Measurements from ENCODE around the gene MINDY1.

The MINDY1 gene

DNA sequence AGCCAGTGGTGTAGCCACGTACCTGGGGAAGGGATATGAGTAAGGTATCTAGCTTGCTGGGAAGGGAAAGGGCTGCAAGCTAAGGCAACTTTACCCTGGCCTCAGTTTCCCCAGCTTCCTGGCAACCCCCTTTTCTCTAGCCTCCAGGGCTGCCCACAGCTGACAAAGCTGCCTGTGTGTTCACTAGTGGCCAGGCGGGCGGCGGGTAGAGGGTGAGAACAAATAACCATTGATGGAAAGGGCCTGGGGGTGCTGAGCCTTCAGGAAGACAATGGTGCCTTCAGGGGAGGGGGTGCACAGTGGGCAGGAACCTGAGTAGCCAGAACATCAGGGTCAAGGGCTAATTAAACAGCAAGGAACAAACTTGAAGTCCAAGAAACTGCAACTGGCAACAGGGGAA, 38.2 kb downstream of the MINDY1 start:
- DNase-seq (ENCODE audit: extremely low read depth in 1 of 2, low read depth in 1 of 2) = no peak

DNA sequence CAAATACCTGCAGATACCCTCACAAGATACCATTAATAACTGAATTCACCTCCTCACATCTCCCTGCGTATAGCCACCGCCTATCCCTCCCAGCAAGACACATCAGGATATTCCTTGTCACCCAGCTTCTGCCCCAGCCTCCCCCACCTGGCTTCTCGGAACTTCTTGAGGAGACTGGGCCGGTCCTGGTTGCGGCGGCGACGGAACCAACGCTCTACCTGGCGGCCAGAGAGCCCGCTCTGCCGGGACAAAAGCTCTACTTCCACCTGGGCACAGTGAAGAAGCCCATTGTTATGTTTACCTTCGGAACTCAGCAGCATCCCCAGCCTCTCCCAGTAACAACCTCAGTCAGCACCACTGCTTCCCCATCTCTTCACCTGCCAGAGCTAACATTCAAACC, 38.8 kb downstream of the MINDY1 start:
- DNase-seq (ENCODE audit: extremely low read depth in 1 of 2, low read depth in 1 of 2) = no peak

DNA sequence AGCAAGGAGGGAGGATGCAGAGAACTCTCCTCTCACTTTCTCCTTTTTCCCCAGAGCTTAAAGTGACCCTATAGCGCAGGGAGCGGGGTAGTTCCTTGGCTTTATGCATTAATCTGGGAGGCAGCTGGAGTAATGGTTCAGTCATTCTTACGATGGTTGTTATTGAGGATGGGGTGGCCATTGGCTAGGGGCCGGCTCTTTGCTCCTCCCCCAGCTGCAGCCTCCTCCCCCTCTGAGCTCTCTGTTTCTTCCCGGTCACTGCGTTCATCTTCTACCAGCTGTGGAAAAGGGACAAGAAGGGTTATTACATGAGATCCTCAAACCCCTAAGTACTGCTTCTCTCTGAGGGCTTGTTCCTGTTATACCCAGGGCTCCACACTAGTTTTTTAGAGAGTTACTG, 40.7 kb downstream of the MINDY1 start:
- DNase-seq (ENCODE audit: extremely low read depth in 1 of 2, low read depth in 1 of 2) = no peak

DNA sequence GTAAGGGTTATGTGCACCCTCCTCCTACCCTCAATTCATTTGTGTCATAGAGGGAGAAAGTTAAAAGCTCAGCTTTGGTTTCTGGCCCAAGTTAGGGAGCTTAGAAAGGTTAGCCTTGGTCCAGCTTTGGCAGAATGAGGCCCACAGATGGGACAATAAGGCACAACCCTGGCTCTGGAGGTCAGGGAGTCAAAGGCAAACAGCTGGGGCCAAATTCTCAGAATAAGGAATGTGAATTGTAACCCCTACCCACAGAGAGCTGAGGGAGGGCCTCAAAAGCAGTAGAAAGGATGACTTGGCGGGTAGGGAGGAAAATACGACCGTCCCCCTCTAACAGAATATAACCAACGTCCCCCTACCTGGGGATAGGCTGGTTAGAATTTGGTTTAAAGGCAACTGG, 41.1 kb downstream of the MINDY1 start:
- DNase-seq (ENCODE audit: extremely low read depth in 1 of 2, low read depth in 1 of 2) = no peak

DNA sequence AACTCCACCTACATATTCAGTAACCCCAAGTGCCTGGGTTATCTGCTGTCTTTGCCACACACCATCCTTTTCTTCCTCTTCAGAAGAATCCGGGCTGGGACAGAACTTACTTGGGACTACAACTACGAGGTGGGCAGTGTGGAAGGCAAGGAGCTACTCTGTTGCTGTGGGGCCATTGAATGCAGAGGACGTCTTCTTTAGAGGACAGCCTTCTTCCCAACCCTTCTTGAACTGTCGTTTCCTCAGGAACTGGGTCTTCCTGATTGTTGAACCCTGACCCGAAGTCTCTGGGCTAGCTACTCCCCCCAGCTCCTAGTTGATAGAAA, 42.6 kb downstream of the MINDY1 start:
- no peak for DNase-seq (ENCODE audit: extremely low read depth in 1 of 2, low read depth in 1 of 2)

DNA sequence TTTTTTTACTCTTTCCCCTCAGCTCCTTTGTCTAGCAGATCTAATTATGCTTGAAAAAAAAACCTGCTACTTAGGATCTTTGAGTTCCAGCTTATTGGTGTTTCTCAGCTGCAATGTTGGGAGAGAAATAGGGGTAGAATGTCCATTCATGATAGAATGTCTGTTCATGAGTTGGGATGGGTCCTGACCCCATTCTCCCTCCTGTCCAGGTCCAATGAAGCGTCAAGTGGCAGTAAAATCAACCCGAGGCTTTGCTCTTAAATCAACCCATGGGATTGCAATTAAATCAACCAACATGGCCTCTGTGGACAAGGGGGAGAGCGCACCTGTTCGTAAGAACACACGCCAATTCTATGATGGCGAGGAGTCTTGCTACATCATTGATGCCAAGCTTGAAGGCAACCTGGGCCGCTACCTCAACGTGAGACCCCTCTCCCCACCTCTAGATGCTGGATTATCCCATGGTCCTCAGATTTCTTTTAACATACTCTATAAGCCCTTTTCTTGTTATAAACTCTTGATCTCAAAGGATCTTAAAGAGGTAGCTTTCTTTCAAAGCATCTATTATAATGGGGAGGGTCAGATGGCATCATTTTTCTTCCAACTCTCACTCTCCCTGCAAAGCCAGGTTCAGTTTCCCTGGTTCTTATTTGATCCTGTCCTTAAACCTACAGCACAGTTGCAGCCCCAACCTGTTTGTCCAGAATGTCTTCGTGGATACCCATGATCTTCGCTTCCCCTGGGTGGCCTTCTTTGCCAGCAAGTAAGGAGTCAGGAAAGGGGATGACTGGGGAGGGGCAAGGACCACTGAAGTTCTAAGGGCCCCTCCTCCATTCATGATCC, 43.2 kb downstream of the MINDY1 start:
- no peak for DNase-seq (ENCODE audit: extremely low read depth in 1 of 2, low read depth in 1 of 2)

DNA sequence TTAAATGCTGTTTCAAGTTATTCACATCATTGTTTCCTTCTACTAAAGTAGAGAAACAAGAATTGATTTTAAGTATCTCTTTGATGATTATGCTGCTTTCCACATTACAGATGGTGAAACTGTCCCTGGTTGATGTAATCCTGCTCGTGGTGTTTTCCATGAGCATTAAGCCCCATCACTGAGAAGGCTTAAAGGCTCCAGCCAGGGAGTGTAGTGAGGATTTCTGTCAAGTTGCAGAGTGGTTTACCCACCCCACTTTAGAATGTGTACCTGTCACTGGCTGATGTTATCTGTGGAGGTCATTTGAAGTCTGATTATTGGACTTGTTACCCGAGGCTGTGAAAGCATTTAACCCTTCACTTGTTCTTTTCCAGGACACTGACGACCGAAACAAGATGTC, 44.9 kb downstream of the MINDY1 start:
- no peak for DNase-seq (ENCODE audit: extremely low read depth in 1 of 2, low read depth in 1 of 2)

DNA sequence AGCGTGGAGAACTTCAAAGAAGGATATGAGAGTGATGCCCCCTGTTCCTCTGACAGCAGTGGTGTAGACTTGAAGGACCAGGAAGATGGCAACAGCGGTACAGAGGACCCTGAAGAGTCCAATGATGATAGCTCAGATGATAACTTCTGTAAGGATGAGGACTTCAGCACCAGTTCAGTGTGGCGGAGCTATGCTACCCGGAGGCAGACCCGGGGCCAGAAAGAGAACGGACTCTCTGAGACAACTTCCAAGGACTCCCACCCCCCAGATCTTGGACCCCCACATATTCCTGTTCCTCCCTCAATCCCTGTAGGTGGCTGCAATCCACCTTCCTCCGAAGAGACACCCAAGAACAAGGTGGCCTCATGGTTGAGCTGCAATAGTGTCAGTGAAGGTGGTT, 46.1 kb downstream of the MINDY1 start:
- no peak for DNase-seq (ENCODE audit: extremely low read depth in 1 of 2, low read depth in 1 of 2)

DNA sequence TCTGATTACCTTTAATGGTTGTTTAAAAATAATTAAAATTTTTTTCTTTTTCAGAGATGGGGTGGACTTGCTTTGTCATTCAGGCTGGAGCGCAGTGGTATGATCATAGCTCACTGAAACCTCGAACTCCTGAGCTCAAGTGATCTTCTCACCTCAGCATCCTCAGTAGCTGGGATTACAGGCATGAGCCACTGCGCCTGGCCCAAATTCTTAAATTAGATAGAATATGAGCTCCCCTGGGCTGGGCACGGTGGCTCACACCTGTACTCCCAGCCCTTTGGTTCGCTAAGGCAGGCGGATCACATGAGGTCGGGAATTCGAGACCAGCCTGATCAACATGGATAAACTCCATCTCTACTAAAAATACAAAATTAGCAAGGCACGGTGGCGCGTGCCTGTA, 49.0 kb downstream of the MINDY1 start:
- DNase-seq (ENCODE audit: extremely low read depth in 1 of 2, low read depth in 1 of 2) = no peak

DNA sequence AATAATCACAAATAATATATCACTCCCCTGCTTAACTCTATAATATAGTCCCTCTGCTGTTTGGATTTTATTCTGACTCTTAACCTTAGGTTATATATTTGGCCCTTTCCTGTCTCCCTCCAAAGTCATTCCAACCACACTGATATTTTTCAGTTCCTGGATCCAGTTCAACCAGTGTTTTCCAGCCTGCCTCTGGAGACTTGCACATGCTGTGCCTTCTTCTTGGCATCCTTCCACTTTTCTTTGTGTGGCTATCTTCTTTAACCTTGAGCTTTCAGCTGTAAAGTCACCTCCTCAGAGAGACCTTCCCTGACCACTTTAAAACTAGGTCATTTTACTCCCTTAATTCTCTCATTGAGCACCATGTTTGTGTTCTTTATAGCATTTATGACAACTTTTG, 51.4 kb downstream of the MINDY1 start:
- DNase-seq (ENCODE audit: extremely low read depth in 1 of 2, low read depth in 1 of 2) = no peak

DNA sequence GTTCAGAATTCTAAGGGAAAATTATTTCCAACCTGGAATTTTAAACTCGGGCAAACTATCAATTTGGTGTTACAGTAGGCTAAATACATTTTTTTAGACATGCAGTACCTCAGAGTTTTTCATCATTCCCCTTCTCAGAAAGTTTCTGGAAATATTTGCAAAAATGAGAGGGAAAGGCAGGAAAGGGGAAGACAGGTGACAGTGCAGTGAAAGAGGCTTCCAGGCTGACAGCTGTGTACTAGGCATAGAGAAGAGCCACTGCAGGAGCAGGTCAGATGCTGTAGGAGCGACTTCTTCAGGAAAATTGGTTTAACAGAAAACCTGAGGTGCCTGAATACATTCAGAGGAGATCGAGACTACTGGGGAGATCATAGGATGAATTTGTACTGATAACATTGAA, 52.0 kb downstream of the MINDY1 start:
- DNase-seq (ENCODE audit: extremely low read depth in 1 of 2, low read depth in 1 of 2) = no peak
